Measurements from ENCODE around the gene GALNT11.
"Not testable (repeated sequence)": the region's sequence is repeated elsewhere in the genome, so short reads cannot be mapped to it uniquely, and the experiment has no call there.

GALNT11 gene

DNA sequence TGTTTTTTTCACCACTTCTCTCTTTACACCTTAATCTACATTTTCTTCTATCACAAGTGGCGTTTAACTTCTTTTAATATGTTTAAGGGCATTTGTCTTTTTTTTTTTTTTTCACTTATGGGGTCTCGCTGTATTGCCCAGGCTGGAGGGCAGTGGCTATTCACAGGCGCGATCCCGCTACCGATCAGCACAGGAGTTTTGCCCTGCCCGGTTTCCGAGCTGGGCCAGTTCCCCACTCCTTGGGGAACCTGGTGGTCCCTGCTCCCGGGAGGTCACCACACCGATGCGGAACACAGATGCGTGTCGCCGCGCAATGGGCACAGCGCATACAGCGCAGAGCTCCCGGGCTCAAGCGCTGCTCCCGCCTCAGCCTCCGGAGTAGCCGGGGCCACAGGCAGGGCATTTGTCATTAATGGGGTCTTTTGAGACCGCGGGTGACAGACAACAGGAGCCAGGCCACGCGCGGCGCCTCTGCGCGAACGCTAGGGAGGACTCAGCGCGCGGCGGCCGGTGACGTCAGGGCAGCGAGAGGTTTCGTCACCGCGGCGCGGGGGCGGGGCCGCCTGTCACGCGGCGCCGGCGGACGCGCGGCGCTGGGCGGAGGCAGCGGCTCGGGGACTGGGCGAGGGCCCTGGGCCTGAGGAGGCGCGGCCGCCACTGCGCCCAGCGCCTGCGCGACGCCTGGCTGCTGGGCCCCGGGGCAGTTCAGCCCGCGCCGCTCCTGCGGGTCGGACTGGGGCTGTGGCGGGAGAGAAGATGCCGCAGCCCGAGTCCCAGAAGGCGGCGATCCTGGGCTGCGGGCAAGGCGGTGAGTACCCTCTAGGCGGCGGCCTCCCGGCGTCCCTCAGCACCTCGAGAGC, at the start of gene GALNT11:
TSS of gene GALNT11 (plus strand) at position 598 of the 860 bp plus-strand sequence. CDS start 68,554 bp downstream, outside the sequence.
- no peak for DNase-seq (ENCODE audit: low read depth, low spot score)

GRCh38 chr7:151978616-151979015, 46.9 kb upstream of the GALNT11 start:
- no peak for DNase-seq (ENCODE audit: low read depth, low spot score)

DNA sequence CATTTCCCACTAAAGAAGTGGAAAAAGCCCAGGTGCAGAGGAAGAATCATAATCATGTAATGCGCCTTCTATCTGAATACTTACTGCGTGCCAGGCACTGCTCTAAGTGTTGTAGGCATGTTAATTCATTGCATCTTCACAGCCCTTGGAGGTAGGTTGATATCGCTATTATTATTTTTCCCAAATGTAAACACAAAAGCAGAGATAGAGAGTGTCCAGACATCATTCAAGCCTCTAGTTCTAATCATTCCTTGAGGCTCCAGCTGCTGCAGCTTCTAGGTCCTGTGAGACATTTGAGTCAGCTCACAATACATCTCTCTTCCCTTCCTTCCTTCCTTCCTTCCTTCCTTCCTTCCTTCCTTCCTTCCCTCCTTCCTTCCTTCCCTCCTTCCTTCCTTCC, 44.3 kb upstream of the GALNT11 start:
- DNase-seq (ENCODE audit: low read depth, low spot score): no peak

- no peak for DNase-seq (ENCODE audit: low read depth, low spot score)
Observed at GRCh38 chr7:151982806-151983205, 42.7 kb upstream of the GALNT11 start.

DNA sequence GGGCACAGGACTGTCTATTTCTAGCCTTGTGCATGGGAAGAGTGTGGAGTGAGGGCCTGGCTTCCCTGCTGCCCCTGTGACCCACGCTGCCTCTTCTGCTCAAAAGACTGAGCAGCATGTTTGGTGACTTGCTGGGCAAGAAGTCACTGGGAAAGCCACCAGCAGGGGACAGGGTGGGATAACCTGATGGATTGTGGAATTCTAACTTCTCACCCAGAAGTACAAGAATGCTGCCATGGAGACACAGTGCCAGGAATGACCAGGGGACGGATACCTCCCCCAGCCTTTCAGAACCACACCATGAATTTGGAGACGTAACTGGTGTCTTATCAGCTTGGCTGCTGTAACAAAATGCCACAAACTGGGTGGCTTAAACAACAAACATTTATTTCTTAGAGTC, 40.9 kb upstream of the GALNT11 start:
- DNase-seq (ENCODE audit: low read depth, low spot score): no peak

DNA sequence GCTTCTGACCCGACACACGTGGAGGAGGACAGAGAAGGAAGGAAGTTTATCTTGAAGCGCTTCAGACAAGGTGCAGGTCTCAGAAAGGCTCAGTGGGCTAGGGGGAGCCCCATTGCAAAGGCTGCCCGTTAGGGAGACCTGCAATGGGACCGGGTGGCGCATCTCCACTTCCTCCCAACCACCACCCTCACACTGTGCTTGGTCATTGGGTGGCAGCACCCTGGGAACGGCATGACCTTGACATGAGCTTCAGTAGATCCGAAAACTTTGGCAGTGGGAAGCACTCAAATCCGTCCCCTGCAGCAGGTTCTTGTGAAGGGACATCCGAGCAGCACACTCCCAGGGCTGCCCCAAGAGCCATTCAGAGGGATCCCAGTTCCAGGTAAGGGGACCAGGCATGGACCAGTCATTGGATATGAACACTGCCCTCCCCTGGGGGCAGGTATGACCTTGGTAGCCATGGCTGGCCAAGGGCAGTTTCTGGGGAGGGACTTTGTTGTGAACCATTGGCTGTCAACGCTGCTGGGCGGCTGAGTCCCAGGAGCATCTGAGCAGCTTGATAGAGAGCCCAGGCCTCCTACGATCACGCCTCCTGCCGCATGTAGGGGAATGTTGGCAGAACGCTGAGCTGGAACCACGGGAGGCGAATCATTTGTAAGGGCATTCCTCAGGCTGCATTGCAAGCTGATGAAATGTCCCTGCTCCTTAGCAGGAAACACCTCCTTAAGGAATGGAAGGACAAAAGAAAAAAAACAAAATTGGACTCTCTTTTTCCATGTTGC, 37.5 kb upstream of the GALNT11 start:
- DNase-seq (ENCODE audit: low read depth, low spot score): no peak

DNA sequence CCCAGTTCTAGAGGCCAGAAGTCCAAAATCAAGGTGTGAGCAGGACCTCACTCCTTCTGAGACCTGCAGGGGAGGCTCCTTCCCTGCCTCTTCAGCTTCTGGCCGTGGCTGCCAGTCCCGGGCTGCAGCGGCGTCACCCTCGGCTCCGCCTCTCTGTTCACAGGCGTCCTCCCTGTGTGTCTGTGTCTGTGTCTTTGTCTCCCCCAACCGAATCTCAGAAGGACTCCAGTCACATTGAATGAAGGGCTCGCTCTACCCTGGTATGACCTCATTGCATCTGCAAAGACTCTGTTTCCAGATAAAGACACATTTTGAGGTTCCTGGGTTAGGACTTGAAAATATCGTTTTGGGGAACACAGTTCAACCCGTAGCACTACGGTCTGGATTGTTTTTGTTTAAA, 33.1 kb upstream of the GALNT11 start:
- peak; percentile 50 for DNase-seq (ENCODE audit: low read depth, low spot score)

DNA sequence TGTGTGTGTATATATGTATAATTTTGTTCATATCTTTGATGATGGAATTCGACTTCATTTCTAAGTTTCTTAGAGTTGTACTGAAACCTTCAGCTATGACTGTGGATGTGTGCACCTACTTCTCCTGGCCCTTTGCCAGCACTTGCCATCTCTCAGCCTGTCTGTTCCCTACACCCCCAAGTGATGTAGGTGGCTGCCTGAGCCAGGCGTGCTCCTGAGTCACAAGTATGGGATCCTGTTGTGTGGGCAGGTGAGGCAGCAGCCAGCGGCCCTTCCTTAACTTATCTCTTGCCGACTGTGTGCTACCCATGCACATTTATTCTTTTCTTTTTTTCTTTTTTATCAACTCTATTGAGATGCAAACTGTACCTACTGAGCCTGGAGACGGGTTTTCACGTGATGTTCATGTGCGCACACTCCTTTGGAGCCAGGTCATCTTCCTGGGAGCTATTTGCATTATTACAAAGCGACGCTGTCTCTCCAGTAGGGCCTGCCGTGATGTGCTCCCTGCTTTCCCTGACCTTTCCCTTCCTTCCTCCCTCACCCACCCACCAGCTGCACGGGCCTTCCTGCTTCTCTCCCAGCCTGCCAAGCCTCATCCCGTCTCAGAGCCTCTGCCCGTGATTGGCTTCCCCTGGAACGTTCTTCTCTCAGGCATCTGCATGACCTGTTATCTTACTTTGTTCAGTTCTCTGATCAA, 31.3 kb upstream of the GALNT11 start:
- DNase-seq (ENCODE audit: low read depth, low spot score): no peak

- no peak for DNase-seq (ENCODE audit: low read depth, low spot score)
Observed at GRCh38 chr7:151999424-152000090, 25.9 kb upstream of the GALNT11 start.

DNA sequence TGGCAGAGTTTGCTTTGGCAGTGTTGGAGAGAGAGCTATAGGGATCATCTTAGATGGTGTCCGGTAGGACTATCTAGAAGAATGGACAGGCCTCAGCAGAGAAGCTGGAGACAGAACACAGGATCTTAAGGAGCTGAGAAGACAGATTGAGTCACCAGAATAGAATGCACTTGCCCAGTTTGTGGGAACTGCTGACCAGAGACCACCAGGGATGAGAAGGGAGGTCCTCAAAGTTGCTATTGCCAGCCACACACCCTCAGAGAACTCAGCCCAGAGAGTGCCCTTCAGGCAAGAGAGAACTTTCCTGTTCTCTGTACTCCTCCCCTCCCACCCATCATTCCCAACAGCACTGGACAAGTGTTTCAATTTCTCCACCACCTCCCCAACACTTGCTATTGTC, 25.3 kb upstream of the GALNT11 start:
- no peak for DNase-seq (ENCODE audit: low read depth, low spot score)

GRCh38 chr7:152006336-152006735, 19.1 kb upstream of the GALNT11 start:
- no peak for DNase-seq (ENCODE audit: low read depth, low spot score)

- no peak for DNase-seq (ENCODE audit: low read depth, low spot score)
Observed at GRCh38 chr7:152011860-152012259, 13.6 kb upstream of the GALNT11 start.

DNA sequence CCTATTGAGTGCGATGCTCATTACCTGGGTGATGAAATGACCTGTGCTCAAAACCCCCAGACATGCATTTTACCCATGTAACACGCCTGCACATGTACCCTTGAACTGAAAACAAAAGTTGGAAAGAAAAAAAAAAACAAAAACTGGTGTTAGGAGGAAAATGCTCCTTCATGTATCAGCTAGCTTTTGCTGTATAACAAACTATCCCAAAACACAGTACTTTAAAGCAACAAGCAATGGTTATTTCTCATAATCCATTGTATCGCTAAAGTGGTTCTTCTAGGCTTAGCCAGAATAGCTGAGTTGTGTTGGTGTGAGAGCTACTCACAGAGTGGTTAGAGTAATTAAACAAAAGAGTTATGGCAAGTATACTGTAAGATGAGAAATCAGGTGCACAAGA, 12.2 kb upstream of the GALNT11 start:
- DNase-seq (ENCODE audit: low read depth, low spot score): no peak

GRCh38 chr7:152013974-152014373, 11.5 kb upstream of the GALNT11 start:
- no peak for DNase-seq (ENCODE audit: low read depth, low spot score)

DNA sequence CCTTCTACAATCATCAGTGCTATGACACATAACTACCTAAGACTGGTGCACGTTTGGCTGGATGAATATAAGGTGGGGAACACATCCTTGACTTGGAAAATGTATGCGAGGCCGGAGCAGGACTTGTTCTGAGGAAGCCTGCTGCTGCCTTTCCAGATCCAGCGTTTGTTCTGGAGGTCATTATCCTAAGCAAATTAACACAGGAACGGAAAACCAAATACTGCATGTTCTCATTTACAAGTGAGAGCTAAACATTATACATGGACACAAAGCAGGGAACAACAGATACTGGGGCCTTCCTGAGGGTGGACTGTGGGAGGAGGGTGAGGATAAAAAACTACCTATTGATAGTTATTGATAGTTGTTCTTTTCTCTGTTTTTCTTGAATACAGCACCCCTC, 10.8 kb upstream of the GALNT11 start:
- no peak for DNase-seq (ENCODE audit: low read depth, low spot score)

DNA sequence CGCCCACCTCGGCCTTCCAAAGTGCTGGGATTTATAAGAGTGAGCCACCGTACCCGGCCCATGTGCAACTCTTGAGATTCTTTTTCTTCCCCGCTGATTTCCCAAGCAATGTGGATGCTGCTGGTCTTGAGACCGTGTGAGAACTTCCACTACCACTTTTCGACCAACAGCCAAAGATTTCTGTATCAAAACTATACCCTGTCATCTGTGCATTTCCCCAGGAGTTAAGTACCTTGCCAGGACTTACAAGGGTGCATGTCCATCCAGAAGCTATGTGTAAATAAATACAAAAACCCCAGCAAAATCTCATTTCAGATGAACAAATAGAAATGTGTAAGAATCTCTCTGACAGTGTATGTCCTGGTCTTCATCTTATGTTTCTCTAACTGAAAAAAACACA, 9.9 kb upstream of the GALNT11 start:
- no peak for DNase-seq (ENCODE audit: low read depth, low spot score)

DNA sequence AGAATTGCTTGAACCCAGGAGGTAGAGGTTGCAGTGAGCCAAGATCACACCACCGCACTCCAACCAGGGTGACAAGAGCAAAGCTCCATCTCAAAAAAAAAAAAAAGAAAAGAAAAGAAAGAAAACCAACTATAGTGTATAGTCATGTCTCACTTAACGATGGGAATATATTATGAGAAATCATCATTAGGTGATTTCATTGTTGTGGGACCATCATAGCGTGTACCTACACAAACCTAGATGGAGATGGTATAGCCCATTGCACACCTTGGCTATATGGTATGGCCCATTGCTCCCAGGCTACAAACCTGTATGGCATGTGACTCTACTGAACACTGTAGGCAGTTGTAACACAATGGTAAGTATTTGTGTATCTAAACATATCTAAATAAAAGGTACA, 8.5 kb upstream of the GALNT11 start:
- DNase-seq (ENCODE audit: low read depth, low spot score): no peak

- not testable (repeated sequence) for DNase-seq (ENCODE audit: low read depth, low spot score)
Observed at GRCh38 chr7:152017683-152018082, 7.8 kb upstream of the GALNT11 start.

DNA sequence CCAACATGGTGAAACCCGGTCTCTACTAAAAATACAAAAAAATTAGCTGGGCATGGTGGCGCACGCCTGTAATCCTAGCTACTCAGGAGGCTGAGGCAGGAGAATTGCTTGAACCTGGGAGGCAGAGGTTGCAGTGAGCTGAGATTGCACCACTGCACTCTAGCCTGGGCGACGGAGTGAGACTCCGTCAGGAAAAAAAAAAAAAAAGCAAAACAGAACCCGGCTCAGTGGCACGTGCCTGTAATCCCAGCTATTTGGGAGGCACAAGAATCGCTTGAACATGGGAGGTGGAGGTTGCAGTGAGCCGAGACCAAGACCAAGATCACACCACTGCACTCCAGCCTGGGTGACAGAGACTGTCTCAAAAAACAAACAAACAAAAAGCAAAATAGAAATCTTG, 3.7 kb upstream of the GALNT11 start:
- DNase-seq (ENCODE audit: low read depth, low spot score): not testable (repeated sequence)

- no peak for DNase-seq (ENCODE audit: low read depth, low spot score)
Observed at GRCh38 chr7:152025937-152026890, 740 bp downstream of the GALNT11 start.

Measured in iPS DF 19.7 (cell line).